GM19455 (cell line): ENCODE data around the gene RHOT2.

Experiments
- ATAC-seq: cut with Tn5 transposase; IDR thresholded peaks from one replicate; pipeline ENCODE4 v1.9.1; 2021; ENCODE audit not compliant: unreplicated experiment

Gene RHOT2

DNA sequence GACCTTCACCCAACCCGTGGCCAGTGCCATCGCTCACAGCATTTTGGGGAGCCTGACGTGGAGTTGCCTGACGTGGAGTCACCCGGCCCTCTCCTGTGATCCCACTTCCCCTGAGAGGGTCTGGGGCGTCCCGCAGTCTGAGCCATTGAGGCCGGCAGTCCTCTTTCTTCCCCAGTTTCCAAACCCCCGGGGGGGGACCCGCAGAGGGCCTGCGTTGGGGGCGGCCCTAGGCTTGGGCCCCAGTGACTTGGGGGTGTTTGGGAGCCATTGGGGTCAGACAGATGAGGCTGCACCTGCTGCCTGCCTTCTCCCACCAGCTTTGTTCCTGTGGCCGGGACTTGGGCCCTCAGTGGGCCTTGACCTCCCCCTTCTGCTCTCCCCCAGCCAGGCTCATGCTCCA is 1.7 kb downstream of the RHOT2 start:
- no peak for ATAC-seq

DNA sequence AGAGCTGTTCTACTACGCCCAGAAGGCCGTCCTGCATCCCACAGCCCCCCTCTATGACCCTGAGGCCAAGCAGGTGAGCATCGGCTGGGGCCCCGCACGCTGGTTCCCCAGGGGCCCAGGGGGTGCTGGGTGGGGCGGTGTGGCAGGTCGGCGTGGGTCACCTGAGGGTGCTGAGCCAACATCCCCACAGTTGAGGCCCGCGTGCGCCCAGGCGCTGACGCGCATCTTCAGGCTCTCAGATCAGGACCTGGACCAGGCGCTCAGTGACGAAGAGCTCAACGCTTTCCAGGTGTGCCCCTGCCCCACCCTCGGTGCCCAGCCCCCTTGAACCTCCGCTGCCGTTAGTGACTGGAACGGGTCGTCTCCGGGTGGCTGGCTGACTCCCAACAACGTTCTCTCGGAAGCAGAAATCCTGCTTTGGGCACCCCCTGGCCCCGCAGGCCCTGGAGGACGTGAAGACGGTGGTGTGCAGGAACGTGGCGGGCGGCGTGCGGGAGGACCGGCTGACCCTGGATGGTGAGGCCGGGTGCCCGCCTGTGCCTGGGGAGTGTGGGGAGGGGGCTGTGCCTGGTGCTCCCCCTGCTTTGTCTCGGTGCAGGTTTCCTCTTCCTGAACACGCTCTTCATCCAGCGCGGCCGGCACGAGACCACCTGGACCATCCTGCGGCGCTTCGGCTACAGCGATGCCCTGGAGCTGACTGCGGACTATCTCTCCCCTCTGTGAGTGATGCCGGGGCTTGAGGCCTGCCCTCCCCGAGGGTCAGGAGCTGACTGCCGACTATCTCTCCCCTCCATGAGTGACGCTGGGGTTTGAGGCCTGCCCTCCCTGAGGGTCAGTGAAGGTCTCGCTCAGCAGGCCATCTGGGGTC is 2.8 kb downstream of the RHOT2 start:
- no peak for ATAC-seq

DNA sequence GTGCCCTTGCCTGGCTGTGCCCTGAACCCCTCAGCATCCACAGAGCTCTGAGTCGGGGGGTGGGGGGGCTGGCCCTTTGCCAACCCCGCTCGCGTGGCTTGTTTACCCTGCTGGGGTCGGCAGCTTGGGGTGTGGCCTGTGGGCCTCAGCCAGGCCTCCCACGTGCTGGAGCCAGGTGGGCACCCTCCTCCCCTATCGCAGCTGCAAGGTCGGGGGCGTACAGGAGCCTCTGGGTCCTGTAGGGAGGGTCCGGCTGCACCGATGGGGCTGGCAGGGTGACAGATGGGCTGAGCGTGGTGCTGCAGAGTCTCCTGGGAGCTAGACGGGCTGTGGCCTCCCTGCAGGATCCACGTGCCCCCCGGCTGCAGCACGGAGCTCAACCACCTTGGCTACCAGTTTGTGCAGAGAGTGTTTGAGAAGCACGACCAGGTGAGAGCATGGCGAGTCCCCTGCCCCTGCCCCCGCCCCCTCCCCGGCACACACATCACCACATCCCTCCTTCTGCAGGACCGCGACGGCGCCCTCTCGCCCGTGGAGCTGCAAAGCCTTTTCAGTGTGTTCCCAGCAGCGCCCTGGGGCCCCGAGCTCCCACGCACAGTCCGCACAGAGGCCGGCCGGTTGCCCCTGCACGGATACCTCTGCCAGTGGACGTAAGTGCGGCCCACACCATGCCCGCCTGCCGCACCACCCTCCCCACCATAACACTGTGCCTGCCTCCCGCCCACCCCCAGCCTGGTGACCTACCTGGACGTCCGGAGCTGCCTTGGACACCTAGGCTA is 3.6 kb downstream of the RHOT2 start:
- no peak for ATAC-seq

DNA sequence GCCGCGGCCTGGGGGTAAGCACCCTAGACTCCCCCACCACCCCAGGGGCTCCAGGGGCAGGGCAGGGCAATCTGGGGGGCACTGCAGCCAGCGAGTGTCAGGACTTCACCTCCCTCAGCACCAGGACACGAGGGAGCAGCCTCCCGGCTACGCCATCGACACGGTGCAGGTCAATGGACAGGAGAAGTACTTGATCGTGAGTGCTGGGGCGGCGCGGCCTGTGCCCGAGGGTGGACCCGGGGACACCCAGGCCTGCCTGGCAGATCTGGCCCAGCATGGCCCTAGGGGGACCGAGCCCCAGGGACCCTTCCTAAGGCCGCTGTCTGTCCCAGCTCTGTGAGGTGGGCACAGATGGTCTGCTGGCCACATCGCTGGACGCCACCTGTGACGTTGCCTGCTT is 4.4 kb downstream of the RHOT2 start:
- ATAC-seq, result no peak

DNA sequence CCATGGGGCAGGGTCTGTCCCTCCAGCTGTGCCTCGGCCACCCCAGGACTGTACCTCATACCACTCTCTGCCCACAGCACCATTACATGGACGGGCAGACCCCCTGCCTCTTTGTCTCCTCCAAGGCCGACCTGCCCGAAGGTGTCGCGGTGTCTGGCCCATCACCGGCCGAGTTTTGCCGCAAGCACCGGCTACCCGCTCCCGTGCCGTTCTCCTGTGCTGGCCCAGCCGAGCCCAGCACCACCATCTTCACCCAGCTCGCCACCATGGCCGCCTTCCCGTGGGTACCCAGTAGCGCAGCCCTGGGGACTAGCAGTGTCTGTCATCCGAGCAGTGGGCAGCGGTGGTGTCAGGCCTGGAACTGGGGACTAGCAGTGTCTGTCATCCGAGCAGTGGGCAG is 4.9 kb downstream of the RHOT2 start:
- no peak for ATAC-seq

DNA sequence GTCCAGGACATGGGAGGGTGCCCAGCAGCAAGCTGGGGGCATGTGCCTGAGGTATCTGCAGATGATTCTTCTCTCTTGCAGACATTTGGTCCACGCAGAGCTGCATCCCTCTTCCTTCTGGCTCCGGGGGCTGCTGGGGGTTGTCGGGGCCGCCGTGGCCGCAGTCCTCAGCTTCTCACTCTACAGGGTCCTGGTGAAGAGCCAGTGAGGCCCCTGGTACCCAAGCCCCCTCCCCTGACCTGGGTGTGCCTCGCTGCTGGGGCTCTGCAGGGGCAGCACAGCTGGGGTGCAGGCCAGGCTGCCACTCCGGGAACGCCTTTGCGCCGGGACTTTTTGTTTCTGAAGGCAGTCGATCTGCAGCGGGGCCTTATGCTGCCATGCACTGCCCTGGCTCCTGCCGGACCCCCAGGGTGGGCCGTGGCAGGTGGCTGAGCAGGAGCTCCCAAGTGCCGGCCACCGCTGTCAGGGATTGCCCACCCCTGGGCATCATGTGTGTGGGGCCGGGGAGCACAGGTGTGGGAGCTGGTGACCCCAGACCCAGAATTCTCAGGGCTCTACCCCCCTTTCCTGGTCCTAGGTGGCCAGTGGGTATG is 5.6 kb downstream of the RHOT2 start:
- no peak for ATAC-seq

DNA sequence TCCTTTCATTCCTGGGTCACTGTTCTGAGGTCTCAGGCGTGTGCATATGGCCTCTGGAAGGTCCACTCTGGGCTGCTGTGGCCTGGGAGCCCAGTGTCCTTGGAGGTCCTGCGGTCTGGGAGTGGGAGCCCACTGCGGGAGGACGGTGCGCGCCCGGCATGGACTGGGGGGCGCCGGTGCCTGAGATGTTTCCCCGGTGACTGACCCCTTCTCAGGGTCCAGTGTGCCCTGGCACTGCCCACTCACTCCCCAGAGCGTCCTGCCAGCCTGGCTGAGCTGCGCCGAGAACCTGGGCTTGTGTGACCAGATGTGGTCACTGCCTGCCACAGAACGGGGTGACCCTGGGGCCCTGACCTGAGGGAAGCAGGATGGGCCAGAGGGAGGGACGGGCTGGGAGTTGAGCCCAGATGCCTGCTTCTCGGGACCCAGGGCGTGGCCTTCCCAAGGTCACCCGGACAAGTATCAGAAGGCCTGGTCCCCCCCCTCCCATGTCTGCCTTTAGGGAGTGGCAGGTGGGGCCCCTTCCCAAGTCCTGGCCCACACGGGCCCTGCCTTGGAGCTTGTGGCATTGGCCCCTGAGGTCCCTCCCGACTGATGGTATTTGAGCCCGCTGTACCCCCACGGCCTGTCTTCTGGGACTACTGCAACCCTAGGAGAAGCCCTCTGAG is 6.4 kb downstream of the RHOT2 start:
- ATAC-seq, result no peak

DNA sequence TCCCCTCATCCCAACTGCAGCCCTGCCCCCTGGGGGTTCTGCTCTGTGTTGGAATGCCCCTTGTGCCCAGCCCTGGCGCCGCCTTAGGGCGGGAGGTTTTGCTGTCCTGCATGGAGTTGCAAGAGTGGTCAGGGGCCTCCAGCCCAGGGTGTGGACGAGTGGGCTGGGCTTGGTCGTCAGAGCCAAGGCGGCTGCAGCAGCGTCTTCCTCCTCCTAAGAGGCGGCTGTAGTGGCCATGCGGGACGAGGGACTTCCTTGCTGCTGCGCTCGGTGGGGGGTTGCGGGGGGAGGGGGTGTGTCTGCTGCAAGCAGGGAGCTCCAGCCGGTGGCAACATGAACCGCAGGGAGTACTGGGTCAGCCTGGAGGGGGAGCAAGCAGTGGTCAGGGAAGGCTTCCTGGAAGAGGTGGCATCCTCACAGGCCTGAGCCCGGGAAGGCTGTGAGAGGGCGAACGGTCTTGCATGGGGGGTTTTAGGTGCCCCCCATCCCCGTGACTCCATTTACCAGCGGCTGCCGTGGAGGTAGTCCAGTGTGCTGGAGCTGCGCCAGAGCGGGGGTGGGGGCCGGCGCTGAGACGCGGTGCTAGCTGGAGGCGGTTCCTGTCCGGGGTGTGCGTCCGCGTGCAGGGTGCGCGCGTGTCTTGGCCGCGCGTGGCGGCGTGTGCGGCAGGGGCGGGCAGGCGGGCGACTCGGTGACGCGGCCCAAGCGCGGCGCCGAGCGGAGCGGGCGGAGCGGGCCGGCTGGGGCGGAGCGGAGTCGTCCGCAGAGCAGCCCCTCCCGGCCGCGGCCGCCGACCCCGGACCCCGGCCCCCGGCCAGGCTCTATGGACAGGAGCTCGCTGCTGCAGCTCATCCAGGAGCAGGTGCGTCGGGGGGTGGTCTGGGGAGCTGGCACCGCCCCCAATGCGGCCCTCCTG is 7.3 kb downstream of the RHOT2 start, which contains the start of gene RHBDL1:
Gene RHBDL1, plus strand, starts transcription at position 704 of the 916 bp plus-strand sequence. Its CDS starts 120 bp downstream, at position 824.
- ATAC-seq, result no peak

DNA sequence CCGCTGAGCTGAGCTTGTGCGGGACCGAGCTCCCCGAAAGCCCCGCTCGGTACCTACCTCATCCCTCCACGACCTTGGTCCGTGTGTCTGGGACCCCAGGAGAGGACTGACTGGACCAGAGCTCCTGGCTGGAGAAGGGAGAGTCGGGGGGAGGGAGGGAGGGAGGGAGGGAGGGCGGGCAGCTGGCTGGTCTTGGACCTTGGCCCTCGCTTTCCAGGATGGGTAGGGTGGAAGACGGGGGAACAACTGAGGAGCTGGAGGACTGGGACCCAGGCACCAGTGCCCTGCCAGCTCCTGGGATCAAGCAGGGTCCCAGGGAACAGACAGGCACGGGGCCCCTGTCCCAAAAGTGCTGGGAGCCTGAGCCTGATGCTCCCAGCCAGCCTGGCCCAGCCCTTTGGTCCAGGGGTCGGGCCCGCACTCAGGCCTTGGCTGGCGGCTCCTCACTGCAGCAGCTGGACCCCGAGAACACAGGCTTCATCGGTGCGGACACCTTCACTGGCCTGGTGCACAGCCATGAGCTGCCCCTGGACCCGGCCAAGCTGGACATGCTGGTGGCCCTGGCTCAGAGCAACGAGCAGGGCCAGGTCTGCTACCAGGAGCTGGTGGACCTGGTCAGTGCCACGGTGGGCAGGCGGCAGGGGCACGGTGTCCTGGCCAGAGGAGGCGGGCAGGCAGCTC is 8.1 kb downstream of the RHOT2 start:
- no peak for ATAC-seq

DNA sequence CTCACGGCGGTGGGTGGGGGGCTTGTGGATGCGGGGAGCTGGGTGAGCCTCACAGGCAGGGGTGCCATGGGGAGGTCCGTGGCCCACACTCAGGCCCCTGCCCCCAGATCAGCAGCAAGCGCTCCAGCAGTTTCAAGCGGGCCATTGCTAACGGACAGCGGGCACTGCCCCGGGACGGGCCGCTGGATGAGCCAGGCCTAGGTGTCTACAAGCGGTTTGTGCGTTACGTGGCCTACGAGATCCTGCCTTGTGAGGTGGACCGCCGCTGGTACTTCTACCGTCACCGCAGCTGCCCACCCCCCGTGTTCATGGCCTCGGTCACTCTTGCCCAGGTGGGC is 8.6 kb downstream of the RHOT2 start:
- ATAC-seq, result no peak

DNA sequence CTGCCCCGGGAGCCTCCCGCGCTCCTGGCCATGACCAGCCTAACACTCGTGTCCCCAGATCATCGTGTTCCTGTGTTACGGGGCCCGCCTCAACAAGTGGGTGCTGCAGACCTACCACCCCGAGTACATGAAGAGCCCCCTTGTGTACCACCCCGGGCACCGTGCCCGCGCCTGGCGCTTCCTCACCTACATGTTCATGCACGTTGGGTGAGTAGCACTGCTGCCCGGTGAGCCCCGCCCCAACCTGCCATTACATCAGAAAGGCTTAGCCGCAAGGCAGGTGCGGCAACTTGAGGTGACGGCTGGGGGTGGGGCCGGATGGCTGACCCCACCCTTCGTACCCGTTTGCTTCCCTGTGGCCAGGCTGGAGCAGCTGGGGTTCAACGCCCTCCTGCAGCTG is 9.0 kb downstream of the RHOT2 start:
- ATAC-seq, result no peak

DNA sequence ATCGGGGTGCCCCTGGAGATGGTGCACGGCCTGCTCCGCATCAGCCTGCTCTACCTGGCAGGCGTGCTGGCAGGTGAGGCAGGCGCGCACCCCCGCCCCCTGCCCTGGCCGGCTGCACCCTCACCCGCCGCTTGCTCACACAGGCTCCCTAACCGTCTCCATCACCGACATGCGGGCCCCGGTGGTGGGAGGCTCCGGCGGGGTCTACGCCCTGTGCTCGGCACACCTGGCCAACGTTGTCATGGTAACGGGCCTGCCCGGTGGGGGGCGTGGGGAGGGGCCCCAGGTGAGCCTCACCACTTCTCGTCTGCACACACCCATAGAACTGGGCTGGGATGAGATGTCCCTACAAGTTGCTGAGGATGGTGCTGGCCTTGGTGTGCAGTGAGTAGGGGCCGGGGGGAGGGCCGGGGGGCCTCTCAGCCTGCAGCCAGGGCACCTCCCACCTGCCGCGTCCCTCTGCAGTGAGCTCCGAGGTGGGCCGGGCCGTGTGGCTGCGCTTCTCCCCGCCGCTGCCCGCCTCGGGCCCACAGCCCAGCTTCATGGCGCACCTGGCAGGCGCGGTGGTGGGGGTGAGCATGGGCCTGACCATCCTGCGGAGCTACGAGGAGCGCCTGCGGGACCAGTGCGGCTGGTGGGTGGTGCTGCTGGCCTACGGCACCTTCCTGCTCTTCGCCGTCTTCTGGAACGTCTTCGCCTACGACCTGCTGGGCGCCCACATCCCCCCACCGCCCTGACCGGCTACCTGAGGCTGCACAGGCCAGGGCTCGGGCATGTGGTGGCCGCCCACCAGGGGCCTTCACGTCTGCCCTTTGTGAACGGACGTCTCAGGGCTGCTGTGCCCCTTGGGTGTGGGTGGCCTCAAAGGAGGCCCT is 9.6 kb downstream of the RHOT2 start:
- ATAC-seq, result no peak

DNA sequence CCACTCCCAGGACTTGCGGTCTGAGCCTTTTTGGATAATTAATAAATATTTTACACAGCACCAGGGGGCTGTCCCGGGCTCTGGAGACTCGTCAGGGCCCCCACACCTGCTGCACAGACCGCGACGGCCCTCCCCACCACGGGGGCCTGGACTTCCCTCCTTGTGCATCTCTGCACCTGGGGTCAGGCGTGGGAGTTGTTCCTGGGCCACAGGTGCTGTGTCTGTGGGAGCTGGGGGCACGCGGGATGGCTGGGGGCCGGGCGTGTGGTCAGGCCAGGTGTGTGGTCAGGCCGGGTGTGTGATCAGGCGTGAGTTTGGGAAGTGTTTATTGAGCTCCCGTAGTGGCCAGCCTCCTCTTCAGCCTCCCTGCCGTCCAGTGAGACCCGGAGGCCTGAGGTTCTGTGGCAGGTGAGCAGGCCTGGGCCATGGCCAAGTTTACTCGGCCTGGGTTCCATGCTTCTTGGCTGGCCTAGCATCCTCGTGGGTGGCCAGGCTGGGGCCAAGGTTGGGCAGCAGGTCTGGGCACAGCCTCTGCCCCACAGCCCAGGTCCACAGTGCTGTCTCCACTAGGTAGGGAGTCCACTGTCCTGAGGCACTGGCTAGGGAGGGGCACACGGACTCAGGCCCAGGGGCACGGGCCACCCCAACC is 10.4 kb downstream of the RHOT2 start:
- ATAC-seq, result no peak

DNA sequence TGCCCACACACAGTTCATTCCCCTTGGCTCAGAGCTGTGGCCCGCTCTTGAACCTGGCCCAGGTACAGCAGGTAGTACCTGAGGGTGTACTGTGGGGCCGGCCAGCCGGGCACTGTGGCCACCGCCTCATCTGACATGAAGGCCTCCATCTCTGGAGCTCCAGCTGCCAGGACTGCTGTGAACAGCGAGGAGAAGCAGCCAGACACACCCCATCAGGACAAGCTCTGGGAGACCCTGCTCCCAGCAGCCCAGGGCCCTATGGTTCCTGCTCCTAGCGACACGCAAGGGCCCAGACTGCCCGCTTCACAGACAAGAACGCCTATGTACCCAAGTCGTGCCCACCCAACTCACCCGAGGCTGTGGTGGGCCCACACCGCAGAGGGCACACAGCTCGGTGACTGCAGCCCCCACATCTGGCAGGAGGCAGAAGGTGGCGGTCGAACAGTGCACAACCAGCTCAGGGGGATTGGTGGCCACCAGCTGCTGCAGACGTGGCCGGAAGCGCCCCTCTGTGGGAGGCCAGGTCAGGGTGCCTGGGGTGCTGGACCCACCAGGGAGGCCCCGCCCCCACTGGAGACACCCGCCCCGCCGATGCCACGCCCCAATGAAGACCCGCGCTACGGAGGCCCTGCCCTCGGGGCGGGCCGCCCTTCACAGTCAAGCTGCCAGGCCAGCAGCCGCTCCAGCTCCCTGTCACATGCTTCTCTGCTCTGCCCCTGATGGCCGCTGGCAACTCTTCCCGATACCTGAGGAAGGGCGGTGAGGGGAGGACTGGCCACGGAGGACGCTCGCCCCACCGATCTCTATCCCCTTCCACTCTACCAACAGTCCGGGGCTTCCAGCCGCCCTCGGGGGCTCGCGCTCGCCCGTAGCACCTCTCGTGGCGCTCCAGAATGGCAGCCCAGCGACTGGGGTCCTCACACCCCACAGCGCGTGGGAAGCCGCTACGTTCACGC is 11.2 kb downstream of the RHOT2 start:
- ATAC-seq, result no peak

DNA sequence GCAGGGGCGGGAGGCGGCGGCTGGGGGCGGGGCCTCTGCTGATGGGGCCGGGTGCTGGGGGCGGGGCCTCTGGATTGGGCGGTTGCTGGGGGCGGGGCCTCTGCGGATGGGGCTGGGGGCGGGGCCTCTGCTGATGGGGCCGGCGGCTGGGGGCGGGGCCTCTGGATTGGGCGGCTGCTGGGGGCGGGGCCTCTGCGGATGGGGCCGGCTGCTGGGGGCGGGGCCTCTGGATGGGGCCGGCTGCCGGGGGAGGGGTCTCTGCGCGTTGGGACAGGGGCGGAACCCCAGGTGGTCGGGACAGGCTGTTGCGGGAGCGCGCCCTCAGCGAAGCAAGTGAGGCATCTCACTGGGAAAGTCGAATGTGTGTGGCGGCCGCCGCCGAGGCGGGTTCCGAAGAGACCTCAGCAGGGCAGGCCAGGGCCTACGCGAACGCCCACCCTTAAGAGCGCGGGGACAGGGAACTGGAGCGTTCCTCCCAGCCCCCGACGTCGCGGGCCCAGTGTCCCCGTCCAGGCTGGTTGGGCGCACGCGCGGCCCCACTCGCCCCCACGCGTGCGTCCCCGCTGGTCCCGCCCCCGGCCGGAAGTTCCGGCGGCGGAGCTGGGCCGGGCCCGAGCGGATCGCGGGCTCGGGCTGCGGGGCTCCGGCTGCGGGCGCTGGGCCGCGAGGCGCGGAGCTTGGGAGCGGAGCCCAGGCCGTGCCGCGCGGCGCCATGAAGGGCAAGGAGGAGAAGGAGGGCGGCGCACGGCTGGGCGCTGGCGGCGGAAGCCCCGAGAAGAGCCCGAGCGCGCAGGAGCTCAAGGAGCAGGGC is 12.1 kb downstream of the RHOT2 start, which contains the start of gene STUB1:
Gene STUB1, plus strand, starts transcription at position 597 of the 811 bp plus-strand sequence. Its CDS starts 116 bp downstream, at position 713.
- no peak for ATAC-seq

DNA sequence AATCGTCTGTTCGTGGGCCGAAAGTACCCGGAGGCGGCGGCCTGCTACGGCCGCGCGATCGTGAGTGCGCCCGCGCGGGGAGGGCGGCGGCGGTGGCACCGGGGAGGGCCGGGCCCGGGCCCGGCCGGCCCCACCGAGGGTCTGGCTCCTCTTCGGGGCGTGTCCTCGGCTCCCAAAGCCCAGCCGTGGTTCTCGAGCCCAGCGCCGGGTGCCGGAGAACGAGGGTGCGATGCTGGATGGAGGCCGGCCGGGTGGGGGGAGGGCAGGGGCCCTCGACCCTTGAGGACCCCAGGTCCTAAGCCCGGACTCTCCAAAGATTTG is 12.7 kb downstream of the RHOT2 start:
- no peak for ATAC-seq
